HG02798 (cell line): ENCODE data around the gene ZFP14.

Source experiments
- ATAC-seq: cut with Tn5 transposase; IDR thresholded peaks from one replicate; pipeline ENCODE4 v1.9.1; 2021; ENCODE audit warnings: mild to moderate bottlenecking; ENCODE audit not compliant: unreplicated experiment, poor library complexity

The ZFP14 gene

GRCh38 chr19:36378625-36379509, at the start of gene ZFP14:
TSS of gene ZFP14 (minus strand) at chr19:36379201. CDS start at chr19:36367892, 11,309 bp downstream.
- peak; percentile 99 for ATAC-seq

DNA sequence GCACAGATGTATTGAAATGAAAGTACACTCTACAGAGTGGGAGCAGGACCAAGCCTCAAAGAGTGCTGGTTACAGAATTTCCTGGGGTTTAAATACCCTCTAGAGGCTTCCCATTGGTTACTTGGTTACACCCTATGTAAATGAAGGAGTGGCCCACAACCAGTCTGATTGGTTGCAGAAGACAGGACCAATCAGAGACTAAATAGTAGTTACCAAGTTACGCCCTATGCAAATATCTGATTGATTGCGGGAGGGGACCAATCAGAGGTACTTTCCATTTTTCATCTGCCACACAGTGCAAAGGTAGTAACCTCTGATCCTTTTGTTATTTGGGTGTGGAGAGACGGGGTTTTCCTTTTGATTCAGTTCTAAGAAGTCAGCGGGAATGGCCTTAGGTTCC, 44.9 kb upstream of the ZFP14 start:
- no peak for ATAC-seq

DNA sequence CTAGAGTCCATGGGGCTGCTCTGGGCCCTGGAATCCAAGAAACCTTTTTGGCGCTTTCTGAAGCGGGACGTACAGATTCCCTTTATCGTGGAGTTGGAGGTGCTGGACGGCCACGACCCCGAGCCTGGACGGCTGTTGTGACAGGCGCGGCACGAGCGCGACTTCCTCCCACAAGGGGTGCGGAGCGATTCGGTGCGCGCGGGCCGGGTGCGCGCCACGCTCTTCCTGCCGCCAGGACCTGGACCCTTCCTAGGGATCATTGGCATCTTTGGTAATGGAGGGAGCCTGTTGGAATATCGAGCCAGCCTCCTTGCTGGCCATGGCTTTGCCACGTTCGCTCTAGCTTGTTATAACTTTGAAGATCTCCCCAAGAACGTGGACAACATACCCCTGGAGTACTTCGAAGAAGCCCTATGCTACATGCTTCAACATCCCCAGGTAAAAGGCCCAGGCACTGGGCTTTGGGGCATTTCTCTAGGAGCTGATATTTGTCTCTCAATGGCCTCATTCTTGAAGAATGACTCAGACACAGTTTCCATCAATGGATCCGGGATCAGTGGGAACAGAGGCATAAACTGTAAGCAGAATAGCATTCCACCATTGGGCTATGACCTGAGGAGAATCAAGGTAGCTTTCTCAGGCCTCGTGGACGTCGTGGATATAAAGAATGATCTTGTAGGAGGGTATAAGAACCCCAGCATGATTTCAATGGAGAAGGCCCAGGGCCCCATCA, 42.9 kb upstream of the ZFP14 start:
- ATAC-seq, result no peak

GRCh38 chr19:36420961-36421748, 42.2 kb upstream of the ZFP14 start:
- ATAC-seq, result no peak

DNA sequence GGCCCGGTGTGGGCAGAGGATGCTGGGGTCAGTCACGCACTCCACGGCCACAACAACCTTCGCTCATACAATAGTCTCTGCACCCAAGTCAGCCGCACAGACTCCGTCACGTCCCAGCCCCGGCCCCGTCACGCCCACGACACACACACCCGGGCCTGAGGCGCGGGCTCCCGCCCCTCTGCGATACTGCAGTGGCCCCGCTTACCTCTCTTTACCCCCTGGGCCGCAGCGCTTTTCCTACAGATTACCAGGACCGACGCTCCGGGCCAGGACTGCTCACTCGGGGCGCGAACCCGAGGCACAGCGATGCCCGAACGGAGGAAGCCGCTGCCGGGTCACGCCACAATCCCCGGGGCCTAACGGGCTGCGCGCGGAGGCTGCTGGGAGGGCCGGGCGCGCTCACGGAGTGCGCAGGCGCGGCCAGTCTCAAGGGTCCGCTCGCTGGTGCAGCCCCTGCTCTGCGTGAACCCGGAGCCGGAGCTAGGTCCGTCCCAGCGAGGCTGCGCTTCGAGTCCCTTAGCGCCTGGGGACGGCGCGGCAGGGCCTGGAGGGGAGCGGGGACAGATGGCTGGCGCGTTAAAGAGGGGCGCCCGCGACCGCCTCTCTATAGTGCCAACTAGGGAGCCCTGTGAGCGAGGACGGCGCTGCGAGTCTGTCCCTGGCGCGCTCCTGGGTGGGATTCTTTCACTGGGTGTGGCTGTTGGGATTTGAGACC, 39.4 kb upstream of the ZFP14 start, which contains the start of gene ZFP82:
ZFP82 (minus strand) TSS at position 358 of the 715 bp plus-strand sequence. CDS start 8,855 bp downstream, outside the sequence.
- peak; percentile 96 for ATAC-seq

GRCh38 chr19:36417752-36418286, 38.8 kb upstream of the ZFP14 start:
- ATAC-seq, result no peak

DNA sequence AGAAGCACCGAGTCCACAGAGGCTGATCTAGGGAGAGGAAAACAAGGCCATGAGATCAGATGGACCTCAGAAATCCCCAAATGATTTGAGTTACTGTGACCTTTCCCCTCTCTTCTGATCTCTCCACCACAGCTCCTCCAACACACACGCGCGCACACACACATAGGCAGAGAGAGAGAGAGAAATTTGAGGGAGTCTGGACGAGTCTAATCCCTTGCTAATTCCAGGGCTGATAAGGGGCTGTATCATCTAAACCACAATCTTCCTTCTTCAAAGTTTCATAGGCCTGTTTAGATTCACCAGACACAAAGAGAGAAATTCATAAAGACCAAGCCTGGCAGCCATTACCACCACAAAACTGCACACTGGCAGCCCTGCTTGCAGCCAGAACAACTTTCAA, 30.8 kb upstream of the ZFP14 start:
- no peak for ATAC-seq

GRCh38 chr19:36408101-36408500, 29.1 kb upstream of the ZFP14 start:
- no peak for ATAC-seq

DNA sequence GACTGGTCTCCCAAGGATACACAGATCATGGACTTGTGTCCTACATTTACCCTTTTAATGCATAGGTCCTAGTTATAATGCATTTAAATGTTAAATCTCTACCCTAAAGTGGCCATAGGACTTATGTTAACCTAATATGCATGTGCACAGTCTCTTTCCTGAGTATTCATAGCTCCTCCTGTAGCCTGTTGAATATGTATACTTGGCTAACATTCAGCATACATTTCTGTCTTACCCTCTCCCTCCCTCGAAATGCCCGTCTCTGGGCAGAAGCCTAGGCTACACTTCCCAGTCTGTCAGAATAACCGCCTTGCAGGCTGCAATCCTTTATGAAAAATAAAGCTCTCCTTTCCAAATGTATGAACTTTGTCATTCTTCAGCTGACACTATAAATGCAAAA, 25.5 kb upstream of the ZFP14 start:
- no peak for ATAC-seq

GRCh38 chr19:36401475-36401874, 22.5 kb upstream of the ZFP14 start:
- ATAC-seq, result no peak

DNA sequence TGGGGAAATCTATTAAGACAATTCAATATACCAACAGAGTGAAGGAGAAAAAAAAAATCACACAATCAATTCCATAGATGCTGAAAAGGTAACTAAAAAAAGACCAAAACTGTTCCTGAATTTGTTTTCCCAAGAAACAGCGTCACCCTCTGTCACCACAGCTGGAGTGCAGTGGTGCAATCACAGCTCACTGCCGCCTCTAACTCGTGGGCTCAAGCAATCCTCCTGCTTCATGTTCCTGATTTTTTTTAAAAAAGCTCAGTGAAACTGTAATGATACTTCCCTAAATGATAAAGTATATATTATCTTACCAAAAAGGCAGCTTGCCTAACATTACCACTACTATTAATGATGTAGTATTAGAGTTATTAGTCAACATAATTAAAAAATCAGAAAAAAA, 19.6 kb upstream of the ZFP14 start:
- ATAC-seq, result no peak

- ATAC-seq, result no peak
These were observed 14.1 kb upstream of the ZFP14 start for GRCh38 chr19:36392916-36393673.

- ATAC-seq, result peak; percentile 4
These were observed 464 bp upstream of the ZFP14 start for GRCh38 chr19:36379510-36379819.

DNA sequence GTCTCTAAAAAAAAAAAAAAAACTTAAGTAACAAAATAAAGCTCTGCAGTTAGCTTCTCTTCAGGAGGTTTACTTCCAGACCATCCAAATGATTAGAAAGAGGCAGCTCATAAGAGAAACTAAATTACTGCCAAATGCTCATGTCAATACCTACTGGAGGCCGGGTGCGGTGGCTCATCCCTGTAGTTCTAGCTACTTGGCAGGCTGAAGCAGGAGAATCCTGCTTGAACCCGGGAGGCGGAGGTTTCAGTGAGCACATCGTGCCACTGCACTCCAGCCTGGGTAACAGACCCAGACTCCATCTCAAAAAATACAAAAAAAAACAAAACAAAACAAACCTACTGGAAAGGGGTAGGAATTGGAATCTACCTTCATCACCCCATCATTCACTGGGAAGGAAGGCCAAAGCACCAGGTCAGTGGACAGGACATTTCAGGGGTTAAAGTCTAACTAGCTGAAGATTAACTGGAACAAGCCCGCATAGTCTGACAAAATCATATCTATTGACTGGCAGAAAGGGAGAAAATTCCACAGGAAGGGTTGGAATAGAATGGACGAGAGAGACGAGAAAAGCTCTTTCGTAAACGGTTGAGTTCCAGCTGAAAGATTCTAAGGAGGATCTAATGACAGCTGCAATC, 1.3 kb downstream of the ZFP14 start:
- no peak for ATAC-seq

GRCh38 chr19:36373638-36374156, 5.3 kb downstream of the ZFP14 start:
- no peak for ATAC-seq

GRCh38 chr19:36371886-36372285, 7.1 kb downstream of the ZFP14 start:
- ATAC-seq, result no peak

DNA sequence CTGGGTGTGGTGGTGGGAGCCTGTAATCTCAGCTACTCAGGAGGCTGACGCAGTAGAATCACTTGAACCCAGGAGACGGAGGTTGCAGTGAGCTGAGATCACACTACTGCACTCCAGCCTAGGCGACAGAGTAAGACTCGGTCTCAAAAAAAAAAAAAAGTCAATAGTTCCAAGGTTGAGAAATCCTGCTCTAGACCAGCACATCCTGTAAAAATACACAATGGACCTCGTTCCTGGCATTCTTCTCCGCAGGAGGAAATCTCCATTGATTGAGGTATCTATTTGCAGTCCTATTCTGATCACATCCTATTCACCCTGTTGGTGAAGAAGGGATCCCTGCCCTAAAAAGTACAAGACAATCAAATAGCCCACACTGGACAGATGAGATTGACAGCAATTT, 15.2 kb downstream of the ZFP14 start:
- no peak for ATAC-seq

- no peak for ATAC-seq
These were observed 38.1 kb downstream of the ZFP14 start for GRCh38 chr19:36340786-36341372.
